NT2/D1 (cell line): ENCODE measurements around the gene C5orf22.
"Not testable (repeated sequence)": the region's sequence is repeated elsewhere in the genome, so short reads cannot be mapped to it uniquely, and the experiment has no call there.

Experiments used
- DNase-seq: peaks from one replicate; pipeline ENCODE4 v3.0.0-alpha.2; 2011; ENCODE audit warnings: low read depth, low spot score
- H3K27me3 ChIP-seq: 2 replicates; pipeline ENCODE4 v1.6.0; 2011; ENCODE audit warnings: mild to moderate bottlenecking; ENCODE audit not compliant: insufficient read length, insufficient read depth
- H3K36me3 ChIP-seq: 2 replicates; pipeline ENCODE4 v1.6.1; 2011; ENCODE audit warnings: mild to moderate bottlenecking, low read length, mixed read lengths; ENCODE audit not compliant: insufficient read depth, insufficient read length
- H3K4me1 ChIP-seq: 2 replicates; pipeline ENCODE4 v1.5.1; 2011; ENCODE audit not compliant: insufficient read depth, insufficient read length
- H3K4me3 ChIP-seq: 2 replicates; pipeline ENCODE4 v1.5.1; 2011; ENCODE audit warnings: low read depth; ENCODE audit not compliant: insufficient read length
- H3K9ac ChIP-seq: 2 replicates; pipeline ENCODE4 v1.6.0; 2011; ENCODE audit warnings: low read depth; ENCODE audit not compliant: insufficient read length
- H3K9me3 ChIP-seq: 2 replicates; pipeline ENCODE4 v1.5.1; 2011; ENCODE audit warnings: mild to moderate bottlenecking, low read length; ENCODE audit not compliant: insufficient read depth
- SUZ12 ChIP-seq: IDR thresholded peaks from 2 replicates; pipeline ENCODE4 v1.6.1; 2011; ENCODE audit not compliant: insufficient read length, insufficient read depth; ENCODE audit errors: extremely low read depth
- YY1 ChIP-seq: IDR thresholded peaks from 2 replicates; pipeline ENCODE4 v1.6.1; 2011; ENCODE audit not compliant: insufficient read length, insufficient read depth
- ZNF274 ChIP-seq: IDR thresholded peaks from 2 replicates; pipeline ENCODE4 v1.6.1; 2011; ENCODE audit warnings: mild to moderate bottlenecking, low read depth, low read length

The C5orf22 gene

DNA sequence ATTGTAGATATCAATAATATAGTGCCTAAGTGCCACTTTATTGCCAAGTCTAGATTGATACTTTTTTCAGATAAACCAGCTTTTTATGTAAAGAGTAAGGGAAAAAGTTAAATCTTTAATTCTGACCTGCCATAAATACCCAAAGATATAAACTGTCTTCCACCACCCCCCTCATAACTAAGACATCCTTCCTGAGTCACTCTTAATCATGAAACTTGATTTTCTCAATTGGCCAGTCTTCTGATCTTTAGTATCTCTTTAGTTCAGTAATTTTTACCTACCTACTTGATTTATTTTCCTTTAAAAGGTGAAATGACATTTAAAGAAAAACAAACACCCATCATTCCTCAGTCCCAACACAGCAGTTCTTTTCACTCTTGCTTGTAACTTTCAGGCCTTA, 21.8 kb downstream of the C5orf22 start:
- Histone ChIP-seq H3K9ac (no peak overlapping the region), H3K27me3 (no peaks in the 10 kb centered on the region), H3K36me3 (peaks cover 36% of the 10 kb centered on the region), H3K9me3 (no peaks in the 10 kb centered on the region), H3K4me3 (no peak overlapping the region), H3K4me1 (no peaks in the 10 kb centered on the region)
- no peak for DNase-seq
- no peak for TF ChIP-seq ZNF274
- no peak for TF ChIP-seq YY1
- TF ChIP-seq SUZ12, result no peak

DNA sequence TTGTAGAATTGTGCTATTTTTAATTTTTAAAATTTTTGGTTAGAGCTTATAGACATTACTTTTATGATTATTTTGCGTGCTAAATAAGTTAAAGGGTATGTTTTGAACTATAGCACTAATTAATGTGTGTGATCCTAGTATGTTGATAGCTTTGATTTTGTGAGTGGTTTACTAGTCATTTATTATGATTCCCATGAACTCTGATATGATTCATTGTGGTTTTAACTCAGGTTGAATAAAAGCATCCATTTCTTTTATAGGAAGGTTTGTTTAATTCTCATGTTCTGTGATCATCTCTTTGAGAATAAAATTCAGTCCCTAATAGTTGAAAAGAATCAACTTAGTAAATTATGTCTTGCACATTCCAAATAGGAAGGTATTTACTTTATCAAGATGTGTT, 22.5 kb downstream of the C5orf22 start:
- H3K4me3 ChIP-seq, result no peak overlapping the region
- no peak for TF ChIP-seq SUZ12
- no peak for TF ChIP-seq ZNF274
- TF ChIP-seq YY1, result no peak
- peaks cover 35% of the 10 kb centered on the region for H3K36me3 ChIP-seq
- no peak overlapping the region for H3K9ac ChIP-seq
- no peaks in the 10 kb centered on the region for H3K9me3 ChIP-seq
- no peak for DNase-seq
- H3K4me1 ChIP-seq, result no peaks in the 10 kb centered on the region
- no peaks in the 10 kb centered on the region for H3K27me3 ChIP-seq

DNA sequence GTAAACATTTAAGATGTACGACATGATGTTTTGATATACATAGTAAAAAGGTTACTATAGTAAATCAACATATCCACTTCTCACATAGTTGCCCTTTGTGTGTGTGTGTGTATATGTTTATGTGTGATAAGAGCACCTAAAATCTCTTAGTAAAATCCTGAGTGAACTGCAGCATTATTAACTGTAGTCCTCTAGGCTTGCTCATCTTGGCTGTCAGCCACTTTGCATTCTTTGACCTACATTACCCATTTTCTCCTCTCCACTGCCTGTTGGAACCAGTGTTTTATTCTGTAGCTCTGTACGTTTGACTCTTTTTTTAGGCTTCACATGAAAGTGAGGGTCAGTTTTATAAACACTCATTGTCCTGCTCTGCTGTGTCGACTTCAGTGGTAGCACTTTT, 24.4 kb downstream of the C5orf22 start:
- no peak for DNase-seq
- H3K4me1 ChIP-seq, result no peaks in the 10 kb centered on the region
- no peaks in the 10 kb centered on the region for H3K9me3 ChIP-seq
- no peak overlapping the region for H3K4me3 ChIP-seq
- no peak overlapping the region for H3K9ac ChIP-seq
- no peaks in the 10 kb centered on the region for H3K27me3 ChIP-seq
- H3K36me3 ChIP-seq, result peaks cover 29% of the 10 kb centered on the region
- TF ChIP-seq YY1 (no peak), ZNF274 (no peak), SUZ12 (no peak)

DNA sequence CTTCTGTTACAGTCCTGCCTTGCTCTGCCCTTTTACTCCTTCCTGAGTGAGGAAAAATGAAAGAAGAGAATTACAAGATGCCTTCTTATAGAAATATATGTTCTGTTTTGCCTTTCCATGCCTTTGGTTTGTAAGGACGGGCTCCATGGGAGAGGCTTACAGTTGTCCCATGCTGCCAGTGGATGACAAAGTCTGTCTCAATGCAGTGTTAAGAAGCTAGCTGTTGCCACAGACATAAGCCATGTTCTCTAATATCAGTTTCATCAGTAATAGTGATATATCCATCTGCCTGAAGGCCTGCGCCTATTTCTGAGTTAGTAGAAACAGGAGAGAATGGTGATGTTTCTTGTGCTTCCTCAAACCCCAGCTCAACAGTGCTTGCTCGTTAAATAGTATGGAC, 27.8 kb downstream of the C5orf22 start:
- no peak for DNase-seq
- Histone ChIP-seq H3K27me3 (no peaks in the 10 kb centered on the region), H3K9ac (no peak overlapping the region), H3K36me3 (peaks cover 3% of the 10 kb centered on the region), H3K4me1 (no peaks in the 10 kb centered on the region), H3K9me3 (peaks cover under 1% of the 10 kb centered on the region; the same call in 1 of the 2 replicates), H3K4me3 (no peak overlapping the region)
- TF ChIP-seq YY1 (no peak), ZNF274 (no peak), SUZ12 (no peak)

DNA sequence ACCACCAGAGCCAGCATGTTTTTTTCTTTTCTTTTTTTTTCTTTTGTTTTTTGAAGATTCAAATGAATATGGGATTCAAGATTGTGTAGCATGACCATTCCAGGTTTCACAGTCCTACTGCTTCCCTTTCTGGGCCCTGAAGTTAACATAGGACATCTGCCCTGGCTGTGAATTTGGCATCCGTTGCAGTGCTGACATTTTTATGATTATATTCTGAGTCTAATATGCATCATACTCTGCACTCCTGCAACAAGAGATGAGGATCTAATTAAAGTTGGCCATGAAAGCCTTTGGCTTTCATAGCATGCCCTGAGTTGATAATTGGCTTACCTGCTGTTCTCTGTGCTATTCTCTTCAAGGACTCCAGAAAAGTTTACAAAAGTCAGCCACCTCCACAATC, 29.8 kb downstream of the C5orf22 start:
- peaks cover 11% of the 10 kb centered on the region; the same call in 1 of the 2 replicates for H3K9me3 ChIP-seq
- DNase-seq, result no peak
- TF ChIP-seq YY1, result no peak
- TF ChIP-seq SUZ12, result no peak
- TF ChIP-seq ZNF274, result no peak
- H3K27me3 ChIP-seq, result no peaks in the 10 kb centered on the region
- H3K9ac ChIP-seq, result no peak overlapping the region
- H3K4me3 ChIP-seq, result no peak overlapping the region
- H3K4me1 ChIP-seq, result no peaks in the 10 kb centered on the region
- H3K36me3 ChIP-seq, result no peaks in the 10 kb centered on the region

DNA sequence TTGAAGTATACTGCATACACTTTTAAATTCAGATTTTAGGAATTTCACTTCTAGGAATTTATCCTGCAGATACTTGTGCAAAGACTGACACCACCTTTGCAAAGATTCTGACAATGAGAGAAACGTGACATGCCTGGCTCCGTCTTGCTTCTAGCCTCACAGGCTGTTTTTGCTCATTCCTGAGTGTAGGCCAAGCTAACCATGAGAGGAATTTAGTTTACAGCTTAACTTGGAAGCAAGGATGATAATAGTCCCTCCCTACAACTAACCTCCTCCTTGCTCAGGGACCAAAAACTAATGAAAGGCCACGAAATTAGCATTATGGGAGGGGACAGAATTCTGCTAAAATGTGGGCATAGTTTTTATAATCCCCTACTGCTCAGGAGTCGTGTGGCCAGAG, 31.1 kb downstream of the C5orf22 start:
- Histone ChIP-seq H3K27me3 (no peaks in the 10 kb centered on the region), H3K36me3 (no peaks in the 10 kb centered on the region), H3K4me3 (no peak overlapping the region), H3K4me1 (no peaks in the 10 kb centered on the region), H3K9me3 (peaks cover 11% of the 10 kb centered on the region; the same call in 1 of the 2 replicates), H3K9ac (no peak overlapping the region)
- TF ChIP-seq SUZ12 (no peak), YY1 (no peak), ZNF274 (no peak)
- no peak for DNase-seq

DNA sequence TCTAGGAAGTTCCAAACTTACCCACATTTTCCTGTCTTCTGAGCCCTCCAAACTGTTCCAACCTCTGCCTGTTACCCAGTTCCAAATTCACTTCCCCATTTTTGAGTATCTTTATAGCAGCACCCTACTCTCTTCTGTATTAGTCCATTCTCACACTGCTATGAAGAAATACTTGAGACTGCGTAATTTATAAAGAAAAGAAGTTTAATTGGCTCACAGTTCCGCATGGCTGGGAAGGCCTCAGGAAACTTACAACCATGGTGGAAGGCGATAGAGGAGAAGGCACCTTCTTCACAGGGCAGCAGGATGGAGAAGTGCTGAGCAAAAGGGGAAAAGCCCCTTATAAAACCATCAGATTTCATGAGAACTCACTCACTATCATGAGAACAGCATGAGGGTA, 34.3 kb downstream of the C5orf22 start:
- not testable (repeated sequence) for H3K4me3 ChIP-seq, H3K4me1 ChIP-seq, H3K27me3 ChIP-seq, H3K36me3 ChIP-seq, H3K9ac ChIP-seq, DNase-seq
- peaks cover 11% of the 10 kb centered on the region; the same call in 1 of the 2 replicates for H3K9me3 ChIP-seq

DNA sequence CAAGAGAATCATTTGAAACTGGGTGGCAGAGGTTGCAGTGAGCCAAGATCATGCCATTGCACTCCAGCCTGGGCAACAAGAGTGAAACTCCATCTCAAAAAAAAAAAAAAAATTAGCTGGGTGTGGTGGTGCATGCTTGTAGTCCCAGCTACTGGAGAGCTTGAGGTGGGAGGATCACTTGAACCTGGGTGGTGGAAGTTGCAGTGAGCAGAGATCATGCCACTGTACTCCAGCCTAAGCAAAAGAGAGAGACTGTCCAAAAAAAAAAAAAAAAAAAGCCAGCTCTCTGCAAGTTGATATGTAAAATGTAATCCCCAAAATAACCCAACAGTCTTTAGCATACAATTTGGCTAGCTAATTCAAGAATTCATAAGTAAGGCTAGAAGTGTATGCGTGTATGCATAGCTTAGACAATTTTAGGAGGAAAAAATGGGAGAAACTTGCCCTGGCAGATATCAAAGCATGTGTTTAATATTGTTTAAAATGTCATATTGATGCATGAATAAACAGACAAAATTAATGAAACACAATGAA, 36.3 kb downstream of the C5orf22 start:
- DNase-seq, result no peak
- Histone ChIP-seq H3K4me1 (no peaks in the 10 kb centered on the region), H3K36me3 (no peaks in the 10 kb centered on the region), H3K4me3 (no peak overlapping the region), H3K9me3 (peaks cover 11% of the 10 kb centered on the region; the same call in 1 of the 2 replicates), H3K27me3 (no peaks in the 10 kb centered on the region), H3K9ac (no peak overlapping the region)
- TF ChIP-seq YY1 (no peak), ZNF274 (no peak), SUZ12 (no peak)
